Gastrocnemius medialis (tissue), 4 donors: ENCODE measurements around the gene UCN3. TPM values are rescaled to one million over a fixed set of nuclear protein-coding genes. Genes with fewer than 3 reads are reported as not detected.
A peak's percentile ranks its signal among the peaks of the same experiment; 100 is the strongest.

Experiments
- ATAC-seq, 2 donors: fragments of 150-250 bp; one replicate each; pipeline ENCODE4 v1.9.1; 2016
- DNase-seq, 2 donors: peaks; one replicate each; pipeline ENCODE4 v3.0.0-alpha.2; 2019
- H3K27ac ChIP-seq, 4 donors: fragments of 200-600 bp; sonication (generic); 1 replicate in 1 of 4; 2 replicates in 3 of 4; pipeline ENCODE4 v1.5.1; 2016 to 2018; ENCODE audit warnings: mild to moderate bottlenecking in 2 of 4, moderate library complexity in 1 of 4
- H3K27me3 ChIP-seq, 3 donors: fragments of 200-600 bp; sonication (generic) in 2 of 3; 1 replicate in 1 of 3; 2 replicates in 2 of 3; pipeline versions ENCODE4 v1.5.1 to v1.6.0; 2016 to 2019; ENCODE audit warnings: mild to moderate bottlenecking in 1 of 3, moderate library complexity in 1 of 3
- H3K36me3 ChIP-seq, 2 donors: fragments of 200-600 bp; sonication (generic) in 1 of 2; one replicate each; pipeline ENCODE4 v1.5.1; 2017 to 2018
- H3K4me1 ChIP-seq, 2 donors: fragments of 200-600 bp; sonication (generic) in 1 of 2; one replicate each; pipeline ENCODE4 v1.5.1; 2016 to 2017; ENCODE audit warnings: mild to moderate bottlenecking in 2 of 2
- H3K4me3 ChIP-seq, 4 donors: fragments of 200-600 bp; sonication (generic) in 3 of 4; 1 replicate in 1 of 4; 2 replicates in 3 of 4; pipeline ENCODE4 v1.5.1; 2016 to 2019; ENCODE audit warnings: mild to moderate bottlenecking in 2 of 4
- H3K9me3 ChIP-seq, 3 donors: fragments of 200-600 bp; sonication (generic) in 2 of 3; 1 replicate in 1 of 3; 2 replicates in 2 of 3; pipeline ENCODE4 v1.5.1; 2016 to 2019
- CTCF ChIP-seq, 5 experiments: fragments of 450-650 bp in 3 of 5; fragments of 200-600 bp in 2 of 5; sonication (generic) in 2 of 5; IDR thresholded peaks in 4 of 5; conservative IDR thresholded peaks in 1 of 5; 1 replicate in 4 of 5; 2 replicates in 1 of 5; pipeline ENCODE4 v1.5.1; 2016 to 2019; ENCODE audit warnings: antibody characterized with exemption in 5 of 5, mild to moderate bottlenecking in 3 of 5, moderate library complexity in 3 of 5
- POLR2A ChIP-seq, 2 donors: fragments of 450-650 bp; IDR thresholded peaks; one replicate each; pipeline ENCODE4 v1.6.1; 2017; ENCODE audit warnings: antibody characterized with exemption in 2 of 2, mild to moderate bottlenecking in 2 of 2, moderate library complexity in 2 of 2
- in situ Hi-C, 4 donors: fragments of 200-750 bp; cut with MboI; loops; one replicate each; pipeline versions ENCODE4 v1.15.0 to v1.8.0; 2017; ENCODE audit warnings: low sequenced_read_pairs in 4 of 4
- intact Hi-C: fragments of 100-400 bp; cut with DNase I; formaldehyde crosslinking; loops from one replicate; pipeline ENCODE4 v1.15.1; 2023; ENCODE audit warnings: low total_unique reads
- total RNA-seq, 4 donors: library from RNA; depleted of rRNA; stranded (reverse); fragments of >200 nt; gene quantifications; one replicate each; pipeline versions ENCODE4 v1.1.0 to v1.2.3, GENCODE V29; 2016

UCN3 gene
- total RNA-seq: not detected

- Histone ChIP-seq H3K9me3 (no peaks in the 10 kb centered on the region), H3K4me1 (no peaks in the 10 kb centered on the region), H3K27me3 (peaks cover 24 to 43% (median 30%) of the 10 kb centered on the region in 3 donors), H3K36me3 (no peaks in the 10 kb centered on the region), H3K27ac (no peak within 1 kb of the TSS), H3K4me3 (no peak within 1 kb of the TSS)
- no peak for ATAC-seq
- no peak for TF ChIP-seq POLR2A (IDR thresholded peaks at IDR 0.05)
- TF ChIP-seq CTCF (IDR thresholded peaks at IDR 0.05 in 4 of 5, conservative IDR thresholded peaks at IDR 0.05 in 1 of 5): no peak
- intact Hi-C loops (no loop called here), in situ Hi-C loops (no loop called here)
- DNase-seq: no peak
Observed at GRCh38 chr10:5364890-5365338, at the start of gene UCN3. TSS of gene UCN3 (plus strand) at chr10:5364966. CDS start at chr10:5373721, 8,755 bp downstream.

- TF ChIP-seq POLR2A (IDR thresholded peaks at IDR 0.05) (no peak), CTCF (IDR thresholded peaks at IDR 0.05 in 4 of 5, conservative IDR thresholded peaks at IDR 0.05 in 1 of 5) (no peak)
- Histone ChIP-seq H3K4me1 (no peaks in the 10 kb centered on the region), H3K27me3 (no peaks in the 10 kb centered on the region), H3K9me3 (no peaks in the 10 kb centered on the region), H3K4me3 (no peak overlapping the region), H3K27ac (no peak overlapping the region), H3K36me3 (no peaks in the 10 kb centered on the region)
- intact Hi-C loops: no loop called here
- DNase-seq (peak in 1 of 2 donors; percentile 37), ATAC-seq (peak in 1 of 2 donors; percentile 65)
- in situ Hi-C loops: no loop called here
Observed at GRCh38 chr10:5317547-5318107, 47.1 kb upstream of the UCN3 start.

GRCh38 chr10:5318148-5318547, 46.6 kb upstream of the UCN3 start:
- in situ Hi-C loops: no loop called here
- Histone ChIP-seq H3K4me3 (no peak overlapping the region), H3K4me1 (no peaks in the 10 kb centered on the region), H3K36me3 (no peaks in the 10 kb centered on the region), H3K27me3 (no peaks in the 10 kb centered on the region), H3K9me3 (no peaks in the 10 kb centered on the region), H3K27ac (no peak overlapping the region)
- intact Hi-C loops: no loop called here
- no peak for DNase-seq
- TF ChIP-seq POLR2A (IDR thresholded peaks at IDR 0.05) (no peak), CTCF (IDR thresholded peaks at IDR 0.05 in 4 of 5, conservative IDR thresholded peaks at IDR 0.05 in 1 of 5) (no peak)
- ATAC-seq: no peak

GRCh38 chr10:5319863-5320262, 44.9 kb upstream of the UCN3 start:
- H3K4me3 ChIP-seq: no peak overlapping the region
- in situ Hi-C loops: no loop called here
- no peaks in the 10 kb centered on the region for H3K4me1 ChIP-seq
- no peaks in the 10 kb centered on the region for H3K36me3 ChIP-seq
- intact Hi-C loops: no loop called here
- DNase-seq (no peak), ATAC-seq (no peak)
- H3K9me3 ChIP-seq: no peaks in the 10 kb centered on the region
- no peak overlapping the region for H3K27ac ChIP-seq
- no peak for TF ChIP-seq POLR2A (IDR thresholded peaks at IDR 0.05)
- no peak for TF ChIP-seq CTCF (IDR thresholded peaks at IDR 0.05 in 4 of 5, conservative IDR thresholded peaks at IDR 0.05 in 1 of 5)
- H3K27me3 ChIP-seq: no peaks in the 10 kb centered on the region

GRCh38 chr10:5321273-5321672, 43.5 kb upstream of the UCN3 start:
- in situ Hi-C loops: no loop called here
- H3K9me3 ChIP-seq: no peaks in the 10 kb centered on the region
- TF ChIP-seq POLR2A (IDR thresholded peaks at IDR 0.05): no peak
- no peak for TF ChIP-seq CTCF (IDR thresholded peaks at IDR 0.05 in 4 of 5, conservative IDR thresholded peaks at IDR 0.05 in 1 of 5)
- intact Hi-C loops: no loop called here
- H3K4me3 ChIP-seq: no peak overlapping the region
- H3K27me3 ChIP-seq: no peaks in the 10 kb centered on the region
- ATAC-seq: no peak
- no peak for DNase-seq
- H3K4me1 ChIP-seq: no peaks in the 10 kb centered on the region
- no peak overlapping the region for H3K27ac ChIP-seq
- no peaks in the 10 kb centered on the region for H3K36me3 ChIP-seq
